MM.1S (cell line): Measurements from ENCODE around the gene SRD5A3.

ENCODE experiments used
- DNase-seq: peaks from one replicate; pipeline ENCODE4 v3.0.0-alpha.2; 2015
- H2AFZ ChIP-seq: fragments of 300-600 bp; sonication (generic); 2 replicates; pipeline ENCODE4 v1.6.0; 2016; ENCODE audit warnings: antibody characterized with exemption, low read length
- H3F3A ChIP-seq: fragments of 300-600 bp; sonication (generic); 2 replicates; pipeline ENCODE4 v1.6.1; 2016; ENCODE audit warnings: mild to moderate bottlenecking, antibody characterized with exemption, low read length, moderate library complexity, mixed read lengths; ENCODE audit not compliant: insufficient read depth
- H3K27ac ChIP-seq: fragments of 300-600 bp; sonication (generic); 2 replicates; pipeline ENCODE4 v1.5.1; 2016; ENCODE audit warnings: mild to moderate bottlenecking, low read length
- H3K27me3 ChIP-seq: fragments of 300-600 bp; sonication (generic); replicated peaks from 2 replicates; pipeline ENCODE4 v1.6.0; 2016; ENCODE audit warnings: low read length; ENCODE audit not compliant: insufficient read depth
- H3K36me3 ChIP-seq: fragments of 300-600 bp; sonication (generic); replicated peaks from 2 replicates; pipeline ENCODE4 v1.6.1; 2016; ENCODE audit warnings: mild to moderate bottlenecking, low read length, mixed read lengths; ENCODE audit not compliant: insufficient read depth
- H3K4me1 ChIP-seq: fragments of 300-600 bp; sonication (generic); 2 replicates; pipeline ENCODE4 v1.6.1; 2016; ENCODE audit warnings: low read length, mixed read lengths
- H3K4me2 ChIP-seq: fragments of 300-600 bp; sonication (generic); 2 replicates; pipeline ENCODE4 v1.6.0; 2016; ENCODE audit warnings: low read depth, low read length
- H3K4me3 ChIP-seq: fragments of 300-600 bp; sonication (generic); 2 replicates; pipeline ENCODE4 v1.5.1; 2016; ENCODE audit warnings: low read length, mixed read lengths
- H3K79me2 ChIP-seq: fragments of 300-600 bp; sonication (generic); 2 replicates; pipeline ENCODE4 v1.6.1; 2016; ENCODE audit warnings: mixed run types, low read length, mixed read lengths
- H3K9ac ChIP-seq: fragments of 300-600 bp; sonication (generic); 2 replicates; pipeline ENCODE4 v1.6.1; 2016; ENCODE audit warnings: low read length, mixed read lengths
- H3K9me2 ChIP-seq: fragments of 300-600 bp; sonication (generic); replicated peaks from 2 replicates; pipeline ENCODE4 v1.6.1; 2016; ENCODE audit warnings: mild to moderate bottlenecking, low read length, mixed read lengths; ENCODE audit not compliant: insufficient read depth
- H3K9me3 ChIP-seq: fragments of 300-600 bp; sonication (generic); replicated peaks from 2 replicates; pipeline ENCODE4 v1.6.1; 2016; ENCODE audit warnings: mild to moderate bottlenecking, low read length, mixed read lengths; ENCODE audit not compliant: insufficient read depth
- H4K20me1 ChIP-seq: fragments of 300-600 bp; sonication (generic); 2 replicates; pipeline ENCODE4 v1.6.1; 2016; ENCODE audit warnings: mild to moderate bottlenecking, low read length, moderate library complexity, mixed read lengths; ENCODE audit not compliant: insufficient read depth
- CTCF ChIP-seq: fragments of 300-600 bp; sonication (generic); IDR thresholded peaks from 2 replicates; pipeline ENCODE4 v1.5.1; 2016; ENCODE audit warnings: antibody characterized with exemption, low read length, mixed read lengths
- EZH2 ChIP-seq: fragments of 300-600 bp; sonication (generic); optimal IDR thresholded peaks from 2 replicates; pipeline ENCODE3; 2017; ENCODE audit warnings: low read depth, mild to moderate bottlenecking, antibody characterized with exemption, low read length, mixed read lengths
- EZH2phosphoT487 ChIP-seq: fragments of 300-600 bp; sonication (generic); IDR thresholded peaks from 2 replicates; pipeline ENCODE4 v1.6.1; 2018; ENCODE audit warnings: antibody characterized with exemption, low read length

Gene SRD5A3

GRCh38 chr4:55340266-55340665 is 5.8 kb upstream of the SRD5A3 start:
- no peak for DNase-seq
- Histone ChIP-seq H3F3A (no peaks in the 10 kb centered on the region), H3K36me3 (no peaks in the 10 kb centered on the region), H3K4me1 (no peaks in the 10 kb centered on the region), H3K4me2 (no peak overlapping the region), H4K20me1 (no peaks in the 10 kb centered on the region), H3K27me3 (no peaks in the 10 kb centered on the region), H3K4me3 (no peak overlapping the region), H3K9me2 (no peaks in the 10 kb centered on the region), H2AFZ (no peak overlapping the region), H3K9me3 (no peaks in the 10 kb centered on the region), H3K79me2 (no peaks in the 10 kb centered on the region), H3K27ac (no peak overlapping the region), H3K9ac (no peak overlapping the region)
- TF ChIP-seq CTCF = no peak
- TF ChIP-seq EZH2 = no peak
- no peak for TF ChIP-seq EZH2phosphoT487

- H3K4me1 ChIP-seq = 0 out of 2 replicates have a peak, but pooled peaks cover 4% of the 10 kb centered on the region
- TF ChIP-seq CTCF (no peak), EZH2 (no peak), EZH2phosphoT487 (no peak)
- no peak overlapping the region for H2AFZ ChIP-seq
- no peak for DNase-seq
- H3K9ac ChIP-seq = no peak overlapping the region
- H3F3A ChIP-seq = no peaks in the 10 kb centered on the region
- no peaks in the 10 kb centered on the region for H4K20me1 ChIP-seq
- no peak overlapping the region for H3K4me3 ChIP-seq
- H3K27me3 ChIP-seq = no peaks in the 10 kb centered on the region
- H3K4me2 ChIP-seq = no peak overlapping the region
- H3K79me2 ChIP-seq = no peaks in the 10 kb centered on the region
- H3K27ac ChIP-seq = no peak overlapping the region
- no peaks in the 10 kb centered on the region for H3K36me3 ChIP-seq
- no peaks in the 10 kb centered on the region for H3K9me2 ChIP-seq
- H3K9me3 ChIP-seq = no peaks in the 10 kb centered on the region
These were observed 2.2 kb upstream of the SRD5A3 start for GRCh38 chr4:55343887-55344286.

GRCh38 chr4:55345054-55345453 is 988 bp upstream of the SRD5A3 start:
- TF ChIP-seq CTCF = no peak
- TF ChIP-seq EZH2phosphoT487 = no peak
- no peak for TF ChIP-seq EZH2
- Histone ChIP-seq H3F3A (no peaks in the 10 kb centered on the region), H3K79me2 (no peaks in the 10 kb centered on the region), H3K9ac (no peak overlapping the region), H3K27me3 (no peaks in the 10 kb centered on the region), H4K20me1 (no peaks in the 10 kb centered on the region), H3K4me1 (0 out of 2 replicates have a peak, but pooled peaks cover 4% of the 10 kb centered on the region), H3K36me3 (no peaks in the 10 kb centered on the region), H3K4me3 (no peak overlapping the region), H3K9me3 (no peaks in the 10 kb centered on the region), H3K4me2 (no peak overlapping the region), H2AFZ (0 out of 2 replicates have a peak overlapping the region, but pooled peaks have one; percentile 62), H3K9me2 (no peaks in the 10 kb centered on the region), H3K27ac (no peak overlapping the region)
- no peak for DNase-seq
